OCI-LY7 (cell line): ENCODE measurements around the gene BST1.

Source experiments
- EZH2phosphoT487 ChIP-seq: fragments of 200-600 bp; sonication (generic); IDR thresholded peaks from 2 replicates; pipeline ENCODE4 v1.6.1; 2018; ENCODE audit warnings: low read depth, borderline replicate concordance, mild to moderate bottlenecking, mixed run types, antibody characterized with exemption, low read length, moderate library complexity, mixed read lengths
- TF ChIP-seq, protein P1 (sequence below): fragments of 200-600 bp; sonication (generic); conservative IDR thresholded peaks from 2 replicates; pipeline ENCODE4 v1.5.1; 2014; ENCODE audit warnings: mild to moderate bottlenecking, antibody characterized with exemption, low read length, moderate library complexity, mixed read lengths

DNA sequence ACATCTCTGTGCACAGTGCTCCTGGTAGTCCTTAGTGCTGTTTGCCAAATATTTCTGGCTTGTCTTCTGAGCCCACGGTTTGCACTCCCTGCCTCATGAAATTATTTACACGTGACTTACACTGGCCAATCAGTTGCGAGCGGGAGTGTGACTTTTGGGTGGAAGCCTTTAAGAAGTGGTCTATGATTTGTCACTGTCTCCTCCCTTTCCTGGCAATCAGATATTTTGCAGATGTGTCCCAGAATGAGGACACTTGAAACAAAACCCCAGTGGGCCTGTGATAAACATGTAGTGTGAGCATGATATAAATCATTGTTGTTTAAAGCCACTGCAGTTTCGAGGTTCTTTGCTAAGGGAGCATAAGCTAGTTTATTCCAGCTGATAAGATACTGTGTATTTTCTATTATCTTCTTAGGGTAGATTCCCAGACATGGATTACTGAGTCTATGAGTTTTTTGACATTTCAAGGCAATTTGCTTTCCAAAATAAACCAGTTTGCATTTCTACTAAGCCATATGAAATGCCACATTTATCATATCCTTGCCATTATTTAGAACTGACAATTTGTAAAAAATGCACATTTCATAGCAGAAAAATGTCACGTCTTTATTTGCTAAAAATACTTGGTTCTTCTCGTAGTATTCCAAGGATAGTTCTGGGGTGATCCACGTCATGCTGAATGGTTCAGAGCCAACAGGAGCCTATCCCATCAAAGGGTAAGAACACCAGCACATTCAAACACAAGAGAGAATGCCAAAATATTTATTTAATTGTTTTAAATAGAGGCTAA lies 12.0 kb downstream of the BST1 start:
- TF ChIP-seq, protein P1, sequence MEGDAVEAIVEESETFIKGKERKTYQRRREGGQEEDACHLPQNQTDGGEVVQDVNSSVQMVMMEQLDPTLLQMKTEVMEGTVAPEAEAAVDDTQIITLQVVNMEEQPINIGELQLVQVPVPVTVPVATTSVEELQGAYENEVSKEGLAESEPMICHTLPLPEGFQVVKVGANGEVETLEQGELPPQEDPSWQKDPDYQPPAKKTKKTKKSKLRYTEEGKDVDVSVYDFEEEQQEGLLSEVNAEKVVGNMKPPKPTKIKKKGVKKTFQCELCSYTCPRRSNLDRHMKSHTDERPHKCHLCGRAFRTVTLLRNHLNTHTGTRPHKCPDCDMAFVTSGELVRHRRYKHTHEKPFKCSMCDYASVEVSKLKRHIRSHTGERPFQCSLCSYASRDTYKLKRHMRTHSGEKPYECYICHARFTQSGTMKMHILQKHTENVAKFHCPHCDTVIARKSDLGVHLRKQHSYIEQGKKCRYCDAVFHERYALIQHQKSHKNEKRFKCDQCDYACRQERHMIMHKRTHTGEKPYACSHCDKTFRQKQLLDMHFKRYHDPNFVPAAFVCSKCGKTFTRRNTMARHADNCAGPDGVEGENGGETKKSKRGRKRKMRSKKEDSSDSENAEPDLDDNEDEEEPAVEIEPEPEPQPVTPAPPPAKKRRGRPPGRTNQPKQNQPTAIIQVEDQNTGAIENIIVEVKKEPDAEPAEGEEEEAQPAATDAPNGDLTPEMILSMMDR, result no peak
- no peak for TF ChIP-seq EZH2phosphoT487
